ELF-1 (cell line): Measurements from ENCODE around the gene CYP4F22.
"Not testable (repeated sequence)": the region's sequence is repeated elsewhere in the genome, so short reads cannot be mapped to it uniquely, and the experiment has no call there.

Source experiments
- DNase-seq: peaks from one replicate; pipeline ENCODE4 v3.0.0-alpha.2; 2016; ENCODE audit warnings: low read depth, low spot score

The CYP4F22 gene

DNA sequence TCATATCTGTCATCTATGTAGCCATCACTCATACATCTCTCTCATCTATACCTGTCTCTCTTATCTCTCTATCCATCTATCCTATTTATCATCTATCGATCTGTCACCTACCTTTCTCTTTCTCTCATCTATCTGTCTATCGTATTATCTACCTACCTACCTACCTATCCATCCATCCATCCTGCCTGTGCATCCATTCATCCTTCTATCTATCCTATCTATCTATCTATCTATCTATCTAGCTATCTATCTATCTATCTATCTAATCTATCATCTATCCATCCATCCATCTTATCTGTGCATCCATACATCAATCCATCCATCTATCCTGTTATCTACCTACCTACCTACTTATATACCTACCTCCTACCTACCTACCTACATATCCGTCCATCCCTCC is 62.1 kb downstream of the CYP4F22 start:
- DNase-seq = no peak

DNA sequence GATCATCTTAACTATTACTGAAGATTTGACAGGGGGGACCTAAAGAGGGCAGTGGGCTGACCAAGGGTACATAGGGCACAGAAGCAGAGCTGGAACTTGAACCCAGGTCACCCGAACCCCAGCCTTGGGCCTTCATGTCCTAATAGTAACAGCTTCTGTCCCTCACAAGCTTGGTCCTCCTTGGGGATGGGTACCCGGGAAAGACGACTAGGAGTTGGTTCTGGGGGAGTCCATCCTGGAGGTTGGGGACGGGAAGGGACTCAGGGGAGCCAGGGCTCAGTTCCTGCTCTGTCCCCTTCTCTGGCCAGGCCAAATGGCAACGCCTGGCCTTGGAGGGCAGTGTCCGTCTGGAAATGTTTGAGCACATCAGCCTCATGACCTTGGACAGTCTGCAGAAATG is 67.1 kb downstream of the CYP4F22 start:
- DNase-seq = no peak

DNA sequence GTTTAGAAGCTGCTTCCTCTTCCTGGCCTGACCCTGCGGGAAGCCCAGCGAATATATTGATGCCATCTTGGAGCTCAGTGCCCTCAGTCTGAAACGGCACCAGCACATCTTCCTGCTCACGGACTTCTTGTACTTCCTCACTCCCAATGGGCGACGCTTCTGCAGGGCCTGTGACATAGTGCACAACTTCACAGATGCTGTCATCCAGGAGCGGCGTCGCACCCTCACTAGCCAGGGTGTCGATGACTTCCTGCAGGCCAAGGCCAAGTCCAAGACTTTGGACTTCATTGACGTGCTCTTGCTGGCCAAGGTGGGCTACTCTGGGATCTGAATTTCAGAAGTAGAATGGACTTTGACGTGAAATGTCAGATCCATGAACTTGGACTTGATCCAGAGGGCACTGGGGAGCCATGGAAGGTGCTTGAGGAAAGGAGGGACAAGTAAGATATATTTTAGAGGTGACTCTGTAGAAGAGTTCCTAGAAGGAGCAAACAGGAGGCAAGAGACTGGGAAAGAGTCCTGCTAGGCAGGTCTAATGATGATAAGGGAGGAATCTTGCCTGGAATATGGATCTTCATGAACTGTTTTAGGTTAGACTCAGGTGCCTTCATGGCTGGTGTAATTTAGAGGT is 68.3 kb downstream of the CYP4F22 start:
- no peak for DNase-seq

DNA sequence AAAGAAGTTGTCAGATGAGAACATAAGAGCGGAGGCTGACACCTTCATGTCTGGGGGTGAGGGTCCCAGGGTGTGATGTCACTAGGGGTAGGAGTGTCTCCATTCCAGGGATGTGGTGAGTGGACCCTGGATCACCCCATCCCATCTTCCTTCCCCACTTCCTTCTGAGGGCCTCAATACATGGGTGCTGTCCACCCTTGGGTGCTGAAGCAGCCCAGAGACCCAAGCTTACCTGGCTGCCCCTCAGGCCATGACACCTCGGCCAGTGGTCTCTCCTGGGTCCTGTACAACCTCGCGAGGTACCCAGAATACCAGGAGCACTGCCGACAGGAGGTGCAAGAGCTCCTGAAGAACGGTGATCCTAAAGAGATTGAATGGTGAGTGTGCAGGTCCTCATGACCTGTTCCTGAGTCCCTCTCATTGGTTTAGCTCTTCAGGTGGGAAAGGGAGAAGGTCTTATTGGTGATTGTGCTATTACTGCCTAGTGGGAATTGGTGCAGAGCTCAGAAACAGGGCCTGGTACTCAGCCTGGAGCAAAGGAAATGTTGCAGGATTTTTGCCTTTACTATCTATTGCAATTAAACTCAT is 69.0 kb downstream of the CYP4F22 start:
- no peak for DNase-seq

DNA sequence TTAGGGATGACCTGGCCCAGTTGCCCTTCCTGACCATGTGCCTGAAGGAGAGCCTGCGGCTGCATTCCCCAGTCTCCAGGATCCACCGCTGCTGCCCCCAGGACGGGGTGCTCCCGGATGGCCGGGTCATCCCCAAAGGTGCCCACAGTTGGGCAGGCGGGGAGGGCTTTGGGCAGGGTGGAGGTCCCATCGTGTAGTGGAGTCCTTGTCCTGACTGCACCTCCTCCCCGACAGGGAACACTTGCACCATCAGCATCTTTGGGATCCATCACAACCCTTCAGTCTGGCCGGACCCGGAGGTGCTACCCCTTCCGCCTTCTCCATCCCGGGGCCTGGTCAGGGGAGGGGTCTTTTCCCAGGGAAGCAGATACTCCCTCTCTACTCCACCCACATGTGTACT is 75.0 kb downstream of the CYP4F22 start:
- no peak for DNase-seq

DNA sequence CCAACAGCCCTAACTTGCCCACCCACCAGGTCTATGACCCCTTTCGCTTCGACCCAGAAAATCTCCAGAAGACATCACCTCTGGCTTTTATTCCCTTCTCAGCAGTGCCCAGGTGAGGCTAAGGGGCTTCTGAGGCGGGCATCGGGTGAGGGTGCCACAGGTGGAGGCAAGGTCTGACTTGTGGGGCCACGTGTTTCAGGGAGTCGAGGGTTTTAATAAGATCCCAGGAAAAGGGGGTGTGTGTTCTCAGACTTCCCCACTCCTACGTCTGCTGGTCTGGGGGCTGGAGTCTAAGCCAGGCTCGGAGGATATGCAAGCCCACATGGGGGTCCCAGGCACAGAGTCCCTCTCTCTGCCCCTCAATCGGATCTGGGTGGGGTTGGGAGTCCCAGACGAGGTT is 75.8 kb downstream of the CYP4F22 start:
- no peak for DNase-seq

DNA sequence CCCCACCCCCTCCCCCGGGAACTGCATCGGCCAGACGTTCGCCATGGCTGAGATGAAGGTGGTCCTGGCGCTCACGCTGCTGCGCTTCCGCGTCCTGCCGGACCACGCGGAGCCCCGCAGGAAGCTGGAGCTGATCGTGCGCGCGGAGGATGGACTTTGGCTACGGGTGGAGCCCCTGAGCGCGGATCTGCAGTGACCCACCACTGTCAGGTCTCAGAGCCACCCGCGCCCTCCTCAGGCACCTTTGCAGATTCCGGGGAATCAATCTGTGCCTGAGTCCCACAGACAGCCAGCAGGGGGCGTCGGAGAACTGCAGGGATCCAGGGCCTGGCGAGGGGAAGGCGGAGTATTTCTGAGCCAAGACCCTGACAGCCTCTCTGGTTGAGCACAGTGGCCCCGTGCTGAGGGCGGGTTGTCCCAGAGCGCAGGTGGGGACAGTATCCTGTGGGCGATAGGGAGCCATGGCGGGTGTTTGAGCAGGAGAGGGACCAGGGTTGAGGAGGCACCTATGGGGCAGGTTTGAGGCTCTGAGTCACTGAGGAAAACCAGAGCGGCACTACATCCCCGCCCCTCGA is 76.3 kb downstream of the CYP4F22 start:
- peak; percentile 86 for DNase-seq

DNA sequence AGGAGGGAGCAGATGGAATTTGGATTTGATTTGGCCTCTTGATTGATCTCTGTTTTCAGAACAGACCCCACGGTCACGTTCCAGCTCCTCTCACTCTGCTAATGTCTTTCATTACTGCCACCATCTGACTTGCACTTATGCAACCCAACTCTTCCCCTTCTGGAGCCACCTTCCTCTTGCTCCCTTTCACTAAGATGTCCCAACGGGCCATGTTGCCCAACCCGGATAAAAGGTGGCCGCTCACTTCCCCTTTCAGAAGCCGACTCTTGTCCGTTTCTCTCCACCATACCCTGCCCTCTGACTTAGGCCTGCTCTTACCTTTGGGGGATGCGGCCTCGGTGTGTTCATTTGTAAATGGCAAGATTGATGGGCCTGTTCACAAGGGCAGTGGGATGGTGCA is 79.3 kb downstream of the CYP4F22 start:
- DNase-seq = no peak

DNA sequence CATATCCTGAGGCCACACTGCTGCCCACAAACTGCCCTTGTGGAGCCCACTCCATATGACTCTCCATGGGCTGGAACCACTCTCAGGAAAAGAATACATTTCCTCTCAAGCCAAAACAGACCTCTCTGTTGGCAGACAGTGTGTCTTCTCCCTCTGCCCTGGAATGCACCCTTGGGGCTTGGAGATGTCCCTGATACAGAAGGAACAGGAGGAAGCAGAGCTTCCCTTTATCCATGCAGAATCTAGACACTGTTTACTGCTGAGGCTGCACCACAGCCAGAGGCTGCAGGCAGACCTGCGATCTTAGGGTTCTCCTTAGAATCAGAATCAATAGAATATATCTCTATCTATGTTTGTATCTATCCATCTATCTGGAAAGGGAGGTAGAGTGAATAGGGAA is 79.9 kb downstream of the CYP4F22 start:
- DNase-seq = no peak

DNA sequence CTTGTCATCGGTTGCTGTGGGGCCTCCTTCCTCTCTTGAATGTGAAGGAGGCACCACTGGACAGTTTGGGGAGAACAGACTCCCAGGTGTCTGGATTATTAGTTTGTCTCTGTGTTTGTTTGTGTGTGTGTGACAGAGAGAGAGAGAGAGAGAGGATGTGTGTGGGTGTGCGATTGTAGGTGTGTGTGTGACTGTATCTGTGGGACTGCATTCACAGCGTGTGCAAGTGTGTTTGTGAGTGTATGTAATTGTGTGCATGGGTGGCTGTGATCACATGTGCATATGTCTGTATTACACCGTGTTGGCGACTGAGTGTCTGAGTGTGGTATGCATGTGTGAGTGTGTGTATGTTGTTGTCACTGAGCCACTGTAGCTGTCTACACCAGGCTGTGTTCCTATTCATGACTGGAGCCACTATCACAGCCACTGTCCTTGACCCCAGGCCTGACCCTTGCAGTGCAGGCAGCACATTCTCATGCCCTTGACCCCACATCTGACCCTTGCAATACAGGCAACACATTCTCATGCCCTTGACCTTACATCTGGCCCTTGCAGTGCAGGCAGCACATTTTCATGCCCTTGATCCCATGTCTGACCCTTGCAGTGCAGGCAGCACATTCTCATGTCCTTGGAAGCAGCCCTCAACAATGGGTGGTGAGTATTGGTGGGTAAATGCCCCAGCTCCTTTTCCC is 81.6 kb downstream of the CYP4F22 start:
- no peak for DNase-seq

DNA sequence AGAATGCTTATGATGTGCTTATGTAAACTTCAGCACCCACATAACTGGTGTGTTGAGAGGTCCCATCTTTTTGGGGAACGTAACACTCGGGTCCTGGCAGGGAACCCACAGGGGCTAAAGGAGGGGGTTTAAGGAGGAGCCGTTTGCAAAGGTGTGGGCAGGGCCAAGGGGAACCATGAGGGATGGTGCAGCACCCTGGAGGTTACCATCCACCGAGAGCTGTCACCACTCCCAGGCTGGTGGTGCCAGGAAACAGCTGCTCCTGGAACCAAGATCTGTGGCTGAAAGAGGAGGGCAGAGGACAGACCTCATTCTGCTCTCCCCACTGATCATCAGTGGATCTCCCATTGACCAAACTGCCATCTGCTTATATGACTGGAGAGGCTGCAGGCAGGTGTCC is 83.5 kb downstream of the CYP4F22 start:
- no peak for DNase-seq

DNA sequence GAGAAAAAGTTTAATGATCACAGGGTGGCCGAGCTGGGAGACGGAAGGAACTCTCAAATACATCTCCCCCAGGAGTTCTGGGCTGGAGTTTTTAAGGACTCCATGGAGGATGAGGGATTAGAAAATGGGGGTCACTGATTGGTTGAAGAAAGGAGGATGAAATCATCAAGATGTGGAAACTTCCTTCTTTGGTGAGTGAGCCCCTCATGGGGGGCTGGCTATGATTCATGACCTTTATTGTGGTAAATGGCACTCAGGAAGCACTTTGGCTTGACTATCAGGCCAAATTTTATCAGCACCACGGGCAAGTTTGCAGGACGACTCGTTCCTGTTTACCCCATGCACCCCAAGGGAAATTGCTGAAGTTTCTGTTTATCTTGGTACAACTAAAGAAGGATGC is 84.2 kb downstream of the CYP4F22 start:
- not testable (repeated sequence) for DNase-seq

DNA sequence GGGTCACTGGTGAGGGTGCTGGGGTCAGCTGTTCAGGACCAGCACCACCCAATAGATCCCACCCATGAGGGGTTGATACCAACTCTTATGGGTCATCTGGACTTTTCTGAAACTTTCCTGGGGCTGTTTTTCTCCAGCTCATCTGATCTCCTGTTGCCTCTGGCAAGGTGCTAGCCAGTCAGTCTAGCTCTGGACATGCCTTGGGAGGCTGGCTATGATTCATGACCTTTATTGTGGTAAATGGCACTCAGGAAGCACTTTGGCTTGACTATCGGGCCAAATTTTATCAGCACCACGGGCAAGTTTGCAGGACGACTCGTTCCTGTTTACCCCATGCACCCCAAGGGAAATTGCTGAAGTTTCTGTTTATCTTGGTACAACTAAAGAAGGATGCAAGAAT is 85.4 kb downstream of the CYP4F22 start:
- not testable (repeated sequence) for DNase-seq

DNA sequence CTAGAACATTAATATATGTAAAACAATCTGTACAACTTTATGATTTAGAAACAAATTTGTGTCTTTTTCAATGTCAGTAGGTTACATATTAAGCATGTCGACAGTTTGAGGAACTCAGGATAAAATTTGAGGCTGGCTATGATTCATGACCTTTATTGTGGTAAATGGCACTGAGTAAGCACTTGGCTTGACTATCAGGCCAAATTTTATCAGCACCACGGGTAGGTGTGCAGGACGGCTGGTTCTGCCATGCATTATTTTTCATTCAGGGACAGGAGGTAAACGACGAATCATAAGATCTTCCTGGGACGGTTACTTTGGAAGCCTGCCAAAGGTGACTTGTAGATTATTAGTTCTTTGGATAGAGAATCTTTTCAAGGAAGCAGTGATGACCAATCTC is 86.7 kb downstream of the CYP4F22 start:
- DNase-seq = no peak
